GM23338 (cell line): ENCODE measurements around the gene SNTG2.

Experiments used
- EZH2 ChIP-seq: fragments of 200-600 bp; sonication (generic); IDR thresholded peaks from one replicate; pipeline ENCODE4 v1.8.0; 2017; ENCODE audit warnings: antibody characterized with exemption, mild to moderate bottlenecking, low read depth; ENCODE audit not compliant: unreplicated experiment
- EZH2phosphoT487 ChIP-seq: fragments of 200-600 bp; sonication (generic); IDR thresholded peaks from one replicate; pipeline ENCODE4 v1.8.1; 2018; ENCODE audit warnings: antibody characterized with exemption; ENCODE audit not compliant: unreplicated experiment
- JUNB ChIP-seq: IDR thresholded peaks from one replicate; pipeline ENCODE4 v1.6.1; 2016; ENCODE audit warnings: antibody characterized with exemption; ENCODE audit not compliant: unreplicated experiment
- NANOG ChIP-seq: IDR thresholded peaks from 2 replicates; pipeline ENCODE4 v1.6.1; 2016; ENCODE audit warnings: antibody characterized with exemption, borderline replicate concordance
- POLR2AphosphoS5 ChIP-seq: IDR thresholded peaks from 2 replicates; pipeline ENCODE4 v1.6.1; 2016; ENCODE audit warnings: antibody characterized with exemption, low read depth
- TF ChIP-seq, protein P1 (sequence below), 2 experiments: fragments of 200-600 bp in 1 of 2; sonication (generic) in 1 of 2; conservative IDR thresholded peaks; 2 replicates each; pipeline versions ENCODE4 v1.5.1 to v1.6.1; 2016 to 2017; ENCODE audit warnings: antibody characterized with exemption in 2 of 2, low read depth in 2 of 2, mild to moderate bottlenecking in 2 of 2, moderate library complexity in 1 of 2
- TF ChIP-seq, protein P2 (sequence below): IDR thresholded peaks from one replicate; pipeline ENCODE4 v1.6.1; 2018; ENCODE audit warnings: antibody characterized with exemption; ENCODE audit not compliant: unreplicated experiment
- TF ChIP-seq, protein P3 (sequence below): IDR thresholded peaks from 2 replicates; pipeline ENCODE4 v1.6.1; 2016; ENCODE audit warnings: antibody characterized with exemption

DNA sequence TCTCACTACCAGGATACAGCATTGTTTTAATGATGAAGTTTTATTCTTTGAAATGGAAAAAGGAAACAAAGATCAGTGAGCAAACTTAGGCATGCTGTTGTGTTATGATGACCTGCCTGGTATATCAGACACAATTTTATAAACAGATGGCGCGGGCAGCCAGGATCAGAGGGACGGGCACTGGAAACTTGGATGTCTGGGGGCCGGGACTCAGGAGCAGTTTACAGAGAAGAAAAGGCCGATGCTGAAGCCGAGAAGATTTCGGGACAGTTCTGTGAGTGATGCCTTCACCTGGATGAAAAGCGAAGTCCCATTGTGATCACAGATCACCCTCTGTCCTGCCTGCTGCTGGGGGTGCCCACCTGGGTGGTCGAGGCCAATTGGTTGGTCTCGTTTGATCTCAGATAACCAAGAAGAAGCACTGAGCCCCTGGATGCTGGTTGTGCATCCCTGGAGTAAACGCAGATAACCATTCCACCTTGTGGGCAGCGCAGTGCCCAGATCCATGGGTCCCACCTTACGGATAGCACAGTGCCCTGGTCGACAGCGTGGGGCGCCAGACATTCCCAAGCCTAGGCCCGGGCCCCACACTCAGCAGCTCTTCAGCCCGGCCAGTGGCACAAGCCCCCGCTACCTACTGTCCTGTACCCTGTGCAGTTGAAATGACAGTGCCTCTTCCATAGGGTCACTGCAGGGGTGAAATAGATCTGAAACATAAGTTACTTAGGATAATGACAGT is 279.7 kb downstream of the SNTG2 start:
- TF ChIP-seq EZH2phosphoT487 (no peak), EZH2 (no peak), POLR2AphosphoS5 (no peak), NANOG (no peak), JUNB (no peak)
- TF ChIP-seq, protein P1, sequence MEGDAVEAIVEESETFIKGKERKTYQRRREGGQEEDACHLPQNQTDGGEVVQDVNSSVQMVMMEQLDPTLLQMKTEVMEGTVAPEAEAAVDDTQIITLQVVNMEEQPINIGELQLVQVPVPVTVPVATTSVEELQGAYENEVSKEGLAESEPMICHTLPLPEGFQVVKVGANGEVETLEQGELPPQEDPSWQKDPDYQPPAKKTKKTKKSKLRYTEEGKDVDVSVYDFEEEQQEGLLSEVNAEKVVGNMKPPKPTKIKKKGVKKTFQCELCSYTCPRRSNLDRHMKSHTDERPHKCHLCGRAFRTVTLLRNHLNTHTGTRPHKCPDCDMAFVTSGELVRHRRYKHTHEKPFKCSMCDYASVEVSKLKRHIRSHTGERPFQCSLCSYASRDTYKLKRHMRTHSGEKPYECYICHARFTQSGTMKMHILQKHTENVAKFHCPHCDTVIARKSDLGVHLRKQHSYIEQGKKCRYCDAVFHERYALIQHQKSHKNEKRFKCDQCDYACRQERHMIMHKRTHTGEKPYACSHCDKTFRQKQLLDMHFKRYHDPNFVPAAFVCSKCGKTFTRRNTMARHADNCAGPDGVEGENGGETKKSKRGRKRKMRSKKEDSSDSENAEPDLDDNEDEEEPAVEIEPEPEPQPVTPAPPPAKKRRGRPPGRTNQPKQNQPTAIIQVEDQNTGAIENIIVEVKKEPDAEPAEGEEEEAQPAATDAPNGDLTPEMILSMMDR (conservative IDR thresholded peaks at IDR 0.05; ENCODE audit: low read depth in 2 of 2) = no peak
- TF ChIP-seq, protein P2, sequence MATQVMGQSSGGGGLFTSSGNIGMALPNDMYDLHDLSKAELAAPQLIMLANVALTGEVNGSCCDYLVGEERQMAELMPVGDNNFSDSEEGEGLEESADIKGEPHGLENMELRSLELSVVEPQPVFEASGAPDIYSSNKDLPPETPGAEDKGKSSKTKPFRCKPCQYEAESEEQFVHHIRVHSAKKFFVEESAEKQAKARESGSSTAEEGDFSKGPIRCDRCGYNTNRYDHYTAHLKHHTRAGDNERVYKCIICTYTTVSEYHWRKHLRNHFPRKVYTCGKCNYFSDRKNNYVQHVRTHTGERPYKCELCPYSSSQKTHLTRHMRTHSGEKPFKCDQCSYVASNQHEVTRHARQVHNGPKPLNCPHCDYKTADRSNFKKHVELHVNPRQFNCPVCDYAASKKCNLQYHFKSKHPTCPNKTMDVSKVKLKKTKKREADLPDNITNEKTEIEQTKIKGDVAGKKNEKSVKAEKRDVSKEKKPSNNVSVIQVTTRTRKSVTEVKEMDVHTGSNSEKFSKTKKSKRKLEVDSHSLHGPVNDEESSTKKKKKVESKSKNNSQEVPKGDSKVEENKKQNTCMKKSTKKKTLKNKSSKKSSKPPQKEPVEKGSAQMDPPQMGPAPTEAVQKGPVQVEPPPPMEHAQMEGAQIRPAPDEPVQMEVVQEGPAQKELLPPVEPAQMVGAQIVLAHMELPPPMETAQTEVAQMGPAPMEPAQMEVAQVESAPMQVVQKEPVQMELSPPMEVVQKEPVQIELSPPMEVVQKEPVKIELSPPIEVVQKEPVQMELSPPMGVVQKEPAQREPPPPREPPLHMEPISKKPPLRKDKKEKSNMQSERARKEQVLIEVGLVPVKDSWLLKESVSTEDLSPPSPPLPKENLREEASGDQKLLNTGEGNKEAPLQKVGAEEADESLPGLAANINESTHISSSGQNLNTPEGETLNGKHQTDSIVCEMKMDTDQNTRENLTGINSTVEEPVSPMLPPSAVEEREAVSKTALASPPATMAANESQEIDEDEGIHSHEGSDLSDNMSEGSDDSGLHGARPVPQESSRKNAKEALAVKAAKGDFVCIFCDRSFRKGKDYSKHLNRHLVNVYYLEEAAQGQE = no peak
- TF ChIP-seq, protein P3, sequence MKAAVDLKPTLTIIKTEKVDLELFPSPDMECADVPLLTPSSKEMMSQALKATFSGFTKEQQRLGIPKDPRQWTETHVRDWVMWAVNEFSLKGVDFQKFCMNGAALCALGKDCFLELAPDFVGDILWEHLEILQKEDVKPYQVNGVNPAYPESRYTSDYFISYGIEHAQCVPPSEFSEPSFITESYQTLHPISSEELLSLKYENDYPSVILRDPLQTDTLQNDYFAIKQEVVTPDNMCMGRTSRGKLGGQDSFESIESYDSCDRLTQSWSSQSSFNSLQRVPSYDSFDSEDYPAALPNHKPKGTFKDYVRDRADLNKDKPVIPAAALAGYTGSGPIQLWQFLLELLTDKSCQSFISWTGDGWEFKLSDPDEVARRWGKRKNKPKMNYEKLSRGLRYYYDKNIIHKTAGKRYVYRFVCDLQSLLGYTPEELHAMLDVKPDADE = no peak
